Right lung (tissue), 5 donors: ENCODE data around the gene VSNL1. TPM values are rescaled to one million over a fixed set of nuclear protein-coding genes. Genes with fewer than 3 reads are reported as not detected.
A peak's percentile ranks its signal among the peaks of the same experiment; 100 is the strongest.

Source experiments
- DNase-seq, 2 donors: peaks; one replicate each; pipeline ENCODE4 v3.0.0-alpha.2; 2013
- polyA plus RNA-seq, 5 donors: library from polyadenylated mRNA; unstranded; fragments of 120-200 nt; gene quantifications; one replicate each; pipeline versions ENCODE4 v1.2.1 to v1.2.3, GENCODE V29; 2013; ENCODE audit warnings: inconsistent platforms in 1 of 5, low replicate concordance in 1 of 5; ENCODE audit not compliant: insufficient read length in 5 of 5, insufficient read depth in 1 of 5

VSNL1 gene
- polyA plus RNA-seq, 5 donors = 13.8 to 21.0 (median 19.2) TPM

- DNase-seq = no peak
Observed at GRCh38 chr2:17608251-17608650, 67.8 kb downstream of the VSNL1 start.

- DNase-seq = peak; percentile 24 to 32
Observed at GRCh38 chr2:17610521-17610920, 70.0 kb downstream of the VSNL1 start.

DNA sequence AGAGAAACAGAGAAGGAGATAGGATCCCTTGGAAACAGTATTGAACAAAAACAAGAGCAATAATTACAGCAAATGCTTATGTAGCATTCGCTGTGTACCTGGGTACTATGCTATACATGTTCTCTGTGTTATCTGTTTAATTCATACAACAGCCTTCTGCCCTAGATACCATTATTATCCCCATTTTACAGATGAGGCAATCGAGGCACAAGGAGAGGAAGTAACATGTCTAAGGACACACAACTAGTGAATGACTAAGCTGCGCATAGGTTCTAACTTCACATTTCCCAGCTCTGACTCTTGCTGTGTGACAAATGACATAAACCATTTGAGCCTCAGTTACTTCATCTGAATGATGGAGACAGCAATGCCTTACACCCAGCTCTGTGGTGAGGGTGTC, 70.5 kb downstream of the VSNL1 start:
- DNase-seq = no peak

DNA sequence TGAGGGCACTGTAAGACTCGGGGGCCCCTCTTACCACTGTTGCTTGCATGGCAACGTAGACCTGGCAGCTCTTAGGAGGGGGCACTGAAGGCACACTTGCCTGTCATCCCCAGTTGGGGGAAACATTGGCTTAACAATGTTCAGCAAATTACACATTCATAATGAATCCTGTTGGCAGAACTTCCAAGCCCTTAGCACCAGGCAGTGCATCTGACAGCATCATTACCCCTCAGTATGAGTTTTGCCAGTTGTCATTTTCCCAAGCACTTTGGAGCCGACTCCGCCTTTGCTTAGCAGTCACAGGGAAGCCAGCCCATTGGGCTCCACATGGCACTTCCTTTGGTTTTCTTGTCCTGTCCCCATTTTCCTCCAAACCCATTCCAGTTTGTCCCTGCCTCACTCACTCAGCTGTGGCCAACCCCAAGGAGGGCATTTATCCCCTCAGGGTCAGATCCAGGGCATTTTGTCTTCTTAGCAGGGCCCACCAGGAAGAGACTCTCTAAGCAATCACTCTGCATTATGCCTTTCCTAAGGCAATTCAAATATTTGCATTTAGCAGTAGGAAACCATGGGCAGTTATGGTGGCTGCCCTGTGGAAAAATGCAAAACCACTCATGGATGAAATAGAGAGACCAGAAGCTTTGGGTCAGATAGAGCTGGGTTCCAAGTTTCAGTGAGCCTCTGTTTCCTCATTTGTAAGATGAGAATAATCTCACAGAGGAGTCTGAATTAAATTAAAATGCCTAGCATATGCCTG, 73.9 kb downstream of the VSNL1 start:
- no peak for DNase-seq

- no peak for DNase-seq
Observed at GRCh38 chr2:17615147-17615546, 74.7 kb downstream of the VSNL1 start.

- no peak for DNase-seq
Observed at GRCh38 chr2:17615728-17616351, 75.3 kb downstream of the VSNL1 start.

DNA sequence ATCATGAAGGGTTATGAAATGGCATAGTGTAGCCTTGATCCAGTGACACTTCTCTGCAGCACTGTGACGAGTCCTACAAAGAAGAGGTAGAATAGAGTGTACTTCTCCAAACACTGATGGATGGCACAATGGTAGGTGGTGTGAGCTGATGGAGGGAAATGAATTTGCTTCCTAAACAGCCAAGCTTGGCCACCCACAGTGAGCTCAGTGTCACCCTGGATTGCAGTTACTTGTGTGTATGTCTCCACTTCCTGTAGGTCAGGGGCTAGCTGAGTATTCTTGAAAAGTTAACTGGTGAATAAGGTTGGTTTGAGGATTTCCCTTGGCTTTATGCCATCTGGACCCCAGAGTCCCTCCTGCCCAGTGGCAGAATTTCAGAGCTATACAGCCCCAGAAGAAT, 75.9 kb downstream of the VSNL1 start:
- DNase-seq = no peak

DNA sequence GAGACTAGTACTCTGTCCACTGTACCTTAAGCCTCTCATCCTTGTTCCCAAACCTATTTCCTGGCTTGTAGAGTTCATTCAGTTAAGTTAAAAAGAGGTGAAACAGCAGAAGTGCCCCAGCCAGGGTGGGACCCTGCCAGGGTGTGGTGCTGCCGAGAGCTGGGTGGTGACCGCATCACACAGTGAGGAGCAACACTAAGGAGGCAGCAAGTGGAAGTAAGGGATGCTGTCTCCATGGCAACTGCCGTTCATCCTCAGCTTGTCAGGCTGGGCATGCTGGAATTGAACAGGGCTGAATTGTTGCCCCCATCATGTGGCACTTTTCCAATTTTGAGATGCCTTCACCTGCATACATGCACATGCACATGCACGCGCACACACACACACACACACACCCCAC, 77.0 kb downstream of the VSNL1 start:
- DNase-seq = no peak

DNA sequence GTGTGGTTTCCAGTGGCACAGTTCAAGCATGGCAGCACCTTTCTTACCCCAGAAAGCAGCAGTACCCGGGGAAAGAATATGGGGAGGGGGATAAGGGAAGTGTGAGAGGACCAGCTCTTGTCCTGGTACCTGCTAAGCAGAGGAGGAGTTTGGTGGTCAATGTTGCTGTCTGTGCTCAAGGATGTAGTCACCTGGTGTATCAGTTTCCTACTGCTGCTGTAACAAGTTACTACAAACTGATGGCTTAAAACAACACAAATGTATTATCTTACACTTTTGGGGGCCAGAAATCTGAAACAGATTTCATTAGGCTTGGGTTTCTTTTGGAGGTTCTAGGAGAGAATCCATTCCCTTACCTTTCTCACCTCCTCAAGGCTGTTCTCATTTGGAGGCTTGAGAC, 77.5 kb downstream of the VSNL1 start:
- DNase-seq = no peak

DNA sequence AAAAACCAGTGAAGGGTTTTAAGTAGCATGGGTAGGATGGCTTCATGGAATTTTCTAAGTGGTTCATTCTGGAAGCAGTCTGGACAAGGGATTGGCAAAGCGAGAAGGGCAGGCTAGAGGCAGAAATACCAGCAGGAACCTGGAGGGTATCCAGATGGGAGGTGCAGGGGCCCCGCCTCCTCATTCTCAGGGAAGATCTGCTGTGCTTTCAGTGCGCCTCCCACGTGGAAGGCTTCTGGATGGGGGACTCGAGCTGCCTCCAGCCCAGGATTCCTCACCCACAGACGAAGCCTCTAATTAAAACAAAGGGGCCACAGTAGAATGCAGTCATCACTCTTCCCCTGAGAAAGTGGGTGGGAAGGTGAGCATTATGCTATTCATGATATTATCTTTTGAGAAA, 79.8 kb downstream of the VSNL1 start:
- DNase-seq = no peak

- DNase-seq = no peak
Observed at GRCh38 chr2:17620841-17621240, 80.3 kb downstream of the VSNL1 start.

DNA sequence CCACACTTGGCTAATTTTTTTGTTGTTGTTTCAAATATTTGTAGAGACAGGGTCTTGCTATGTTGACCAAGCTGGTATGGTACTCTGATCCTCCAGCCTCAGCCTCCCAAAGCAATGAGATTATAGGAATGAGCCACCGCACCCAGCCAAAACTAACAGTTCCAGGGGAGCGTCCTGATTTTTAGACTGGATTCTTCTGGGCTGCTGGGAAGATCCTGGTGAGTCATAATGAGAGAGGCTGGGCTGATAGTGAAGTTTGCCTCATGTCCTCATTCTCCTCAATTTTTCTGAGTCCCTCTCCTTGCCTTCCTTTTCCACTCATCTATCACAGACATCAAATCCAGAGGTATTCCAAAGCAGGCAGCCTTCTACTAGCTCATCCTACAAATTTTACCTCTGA, 81.3 kb downstream of the VSNL1 start:
- no peak for DNase-seq

GRCh38 chr2:17625446-17625845, 85.0 kb downstream of the VSNL1 start:
- no peak for DNase-seq

DNA sequence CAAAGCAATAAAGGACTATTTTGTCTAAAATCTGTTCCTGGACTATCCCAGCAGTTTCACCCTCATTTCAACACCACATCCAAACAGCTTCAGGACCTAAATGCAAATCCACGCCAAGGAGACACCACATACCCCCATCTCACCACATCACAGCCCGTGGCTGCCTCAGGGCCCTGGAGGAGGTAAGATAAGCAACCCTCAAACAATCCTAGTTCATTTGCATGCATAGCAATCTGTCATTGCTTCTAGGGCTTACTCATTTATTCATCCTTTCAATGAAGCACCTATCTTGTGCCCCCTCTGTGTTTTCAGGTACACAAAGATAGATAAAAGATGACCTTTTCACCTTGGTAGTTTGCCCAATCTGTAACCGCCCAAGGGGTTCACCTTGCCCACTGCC, 86.5 kb downstream of the VSNL1 start:
- DNase-seq = no peak

DNA sequence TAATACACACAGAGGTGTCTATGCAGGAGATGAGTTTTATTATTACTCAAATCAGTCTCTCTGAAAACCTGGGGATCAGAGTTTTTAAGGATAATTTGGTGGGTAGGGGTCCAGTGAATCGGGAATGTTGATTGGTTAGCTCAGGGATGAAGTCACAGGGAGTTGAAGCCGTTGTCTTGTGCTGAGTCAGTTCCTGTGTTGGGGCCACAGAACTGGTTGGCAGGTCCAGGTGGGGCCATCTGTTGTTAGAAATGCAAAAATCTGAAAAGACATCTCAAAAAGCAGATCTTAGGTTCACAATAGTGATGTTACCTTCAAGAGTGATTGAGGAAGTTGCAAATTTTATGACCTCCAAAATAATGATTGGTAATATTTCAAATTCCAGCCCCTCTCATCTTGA, 86.9 kb downstream of the VSNL1 start:
- no peak for DNase-seq

- DNase-seq = no peak
Observed at GRCh38 chr2:17628349-17629261, 88.1 kb downstream of the VSNL1 start.

- no peak for DNase-seq
Observed at GRCh38 chr2:17630089-17630488, 89.6 kb downstream of the VSNL1 start.

GRCh38 chr2:17634997-17635396, 94.5 kb downstream of the VSNL1 start:
- DNase-seq = no peak

DNA sequence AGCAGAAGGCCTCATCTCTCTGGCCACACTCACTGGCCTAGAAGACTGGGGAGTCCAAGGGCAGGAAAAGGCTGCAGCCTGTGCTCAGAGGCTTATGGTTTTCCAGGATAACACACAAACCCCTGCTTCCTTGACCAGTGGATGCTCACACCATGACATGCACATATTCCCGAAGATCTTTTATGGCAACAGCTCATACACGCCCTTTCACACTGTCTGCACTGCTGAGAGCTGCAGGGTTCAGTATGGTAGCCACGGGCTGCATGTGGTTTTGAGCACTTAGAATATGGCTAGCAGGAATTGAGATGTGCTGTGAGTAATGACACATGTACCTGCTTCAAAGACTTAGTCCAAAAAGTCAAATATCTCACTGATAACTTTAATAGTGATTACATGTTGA, 95.8 kb downstream of the VSNL1 start:
- no peak for DNase-seq

- DNase-seq = no peak
Observed at GRCh38 chr2:17637131-17637906, 96.8 kb downstream of the VSNL1 start.

- DNase-seq = no peak
Observed at GRCh38 chr2:17638196-17638743, 97.8 kb downstream of the VSNL1 start.

DNA sequence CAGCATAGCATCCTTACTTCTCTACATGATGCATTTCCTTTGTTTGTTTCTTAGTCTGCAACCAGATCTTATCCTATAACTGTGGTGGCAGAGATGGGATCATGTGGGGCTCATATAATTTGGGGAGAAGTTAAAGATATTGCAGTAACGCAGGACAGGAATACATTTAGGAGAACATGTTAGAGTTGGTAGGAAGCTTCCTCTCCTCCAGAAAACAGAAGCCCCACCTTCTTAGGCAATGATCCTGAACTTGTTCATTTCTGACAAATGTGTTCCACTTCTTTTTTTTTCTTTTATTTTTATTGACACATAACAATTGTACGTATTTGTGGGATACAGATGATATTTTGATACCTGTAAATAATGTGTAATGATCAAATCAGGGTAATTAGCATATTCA, 99.9 kb downstream of the VSNL1 start:
- no peak for DNase-seq
